ENCODE results near the gene CDC14A. TPM values are rescaled to one million over a fixed set of nuclear protein-coding genes. Genes with fewer than 3 reads are reported as not detected.

CDC14A gene
- total and polyA plus RNA-seq, 2 of the 8 experiments (the other 6 are each of a cell fraction or from before 2014, with no cell fraction given): 3.2 to 8.9 TPM

DNA sequence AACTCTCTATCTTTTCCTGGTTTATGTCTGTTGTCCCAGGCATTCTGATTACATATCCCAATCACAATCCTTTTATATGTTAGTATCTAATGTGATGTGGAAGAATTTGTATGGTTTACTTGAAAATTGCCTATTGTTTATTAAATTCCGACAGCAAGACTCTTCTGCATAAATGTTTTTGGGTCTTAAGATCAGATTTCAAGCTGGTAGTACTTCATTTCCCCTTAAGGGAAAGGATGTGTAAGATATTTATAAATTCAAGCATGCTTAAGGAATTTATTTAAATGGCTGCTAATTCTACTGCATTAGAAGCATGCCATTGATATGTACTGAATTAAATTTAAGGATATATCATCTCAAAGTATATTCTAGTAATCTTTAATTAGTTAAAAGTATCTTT, 165.2 kb downstream of the CDC14A start (continued):
- TF ChIP-seq, protein P1, sequence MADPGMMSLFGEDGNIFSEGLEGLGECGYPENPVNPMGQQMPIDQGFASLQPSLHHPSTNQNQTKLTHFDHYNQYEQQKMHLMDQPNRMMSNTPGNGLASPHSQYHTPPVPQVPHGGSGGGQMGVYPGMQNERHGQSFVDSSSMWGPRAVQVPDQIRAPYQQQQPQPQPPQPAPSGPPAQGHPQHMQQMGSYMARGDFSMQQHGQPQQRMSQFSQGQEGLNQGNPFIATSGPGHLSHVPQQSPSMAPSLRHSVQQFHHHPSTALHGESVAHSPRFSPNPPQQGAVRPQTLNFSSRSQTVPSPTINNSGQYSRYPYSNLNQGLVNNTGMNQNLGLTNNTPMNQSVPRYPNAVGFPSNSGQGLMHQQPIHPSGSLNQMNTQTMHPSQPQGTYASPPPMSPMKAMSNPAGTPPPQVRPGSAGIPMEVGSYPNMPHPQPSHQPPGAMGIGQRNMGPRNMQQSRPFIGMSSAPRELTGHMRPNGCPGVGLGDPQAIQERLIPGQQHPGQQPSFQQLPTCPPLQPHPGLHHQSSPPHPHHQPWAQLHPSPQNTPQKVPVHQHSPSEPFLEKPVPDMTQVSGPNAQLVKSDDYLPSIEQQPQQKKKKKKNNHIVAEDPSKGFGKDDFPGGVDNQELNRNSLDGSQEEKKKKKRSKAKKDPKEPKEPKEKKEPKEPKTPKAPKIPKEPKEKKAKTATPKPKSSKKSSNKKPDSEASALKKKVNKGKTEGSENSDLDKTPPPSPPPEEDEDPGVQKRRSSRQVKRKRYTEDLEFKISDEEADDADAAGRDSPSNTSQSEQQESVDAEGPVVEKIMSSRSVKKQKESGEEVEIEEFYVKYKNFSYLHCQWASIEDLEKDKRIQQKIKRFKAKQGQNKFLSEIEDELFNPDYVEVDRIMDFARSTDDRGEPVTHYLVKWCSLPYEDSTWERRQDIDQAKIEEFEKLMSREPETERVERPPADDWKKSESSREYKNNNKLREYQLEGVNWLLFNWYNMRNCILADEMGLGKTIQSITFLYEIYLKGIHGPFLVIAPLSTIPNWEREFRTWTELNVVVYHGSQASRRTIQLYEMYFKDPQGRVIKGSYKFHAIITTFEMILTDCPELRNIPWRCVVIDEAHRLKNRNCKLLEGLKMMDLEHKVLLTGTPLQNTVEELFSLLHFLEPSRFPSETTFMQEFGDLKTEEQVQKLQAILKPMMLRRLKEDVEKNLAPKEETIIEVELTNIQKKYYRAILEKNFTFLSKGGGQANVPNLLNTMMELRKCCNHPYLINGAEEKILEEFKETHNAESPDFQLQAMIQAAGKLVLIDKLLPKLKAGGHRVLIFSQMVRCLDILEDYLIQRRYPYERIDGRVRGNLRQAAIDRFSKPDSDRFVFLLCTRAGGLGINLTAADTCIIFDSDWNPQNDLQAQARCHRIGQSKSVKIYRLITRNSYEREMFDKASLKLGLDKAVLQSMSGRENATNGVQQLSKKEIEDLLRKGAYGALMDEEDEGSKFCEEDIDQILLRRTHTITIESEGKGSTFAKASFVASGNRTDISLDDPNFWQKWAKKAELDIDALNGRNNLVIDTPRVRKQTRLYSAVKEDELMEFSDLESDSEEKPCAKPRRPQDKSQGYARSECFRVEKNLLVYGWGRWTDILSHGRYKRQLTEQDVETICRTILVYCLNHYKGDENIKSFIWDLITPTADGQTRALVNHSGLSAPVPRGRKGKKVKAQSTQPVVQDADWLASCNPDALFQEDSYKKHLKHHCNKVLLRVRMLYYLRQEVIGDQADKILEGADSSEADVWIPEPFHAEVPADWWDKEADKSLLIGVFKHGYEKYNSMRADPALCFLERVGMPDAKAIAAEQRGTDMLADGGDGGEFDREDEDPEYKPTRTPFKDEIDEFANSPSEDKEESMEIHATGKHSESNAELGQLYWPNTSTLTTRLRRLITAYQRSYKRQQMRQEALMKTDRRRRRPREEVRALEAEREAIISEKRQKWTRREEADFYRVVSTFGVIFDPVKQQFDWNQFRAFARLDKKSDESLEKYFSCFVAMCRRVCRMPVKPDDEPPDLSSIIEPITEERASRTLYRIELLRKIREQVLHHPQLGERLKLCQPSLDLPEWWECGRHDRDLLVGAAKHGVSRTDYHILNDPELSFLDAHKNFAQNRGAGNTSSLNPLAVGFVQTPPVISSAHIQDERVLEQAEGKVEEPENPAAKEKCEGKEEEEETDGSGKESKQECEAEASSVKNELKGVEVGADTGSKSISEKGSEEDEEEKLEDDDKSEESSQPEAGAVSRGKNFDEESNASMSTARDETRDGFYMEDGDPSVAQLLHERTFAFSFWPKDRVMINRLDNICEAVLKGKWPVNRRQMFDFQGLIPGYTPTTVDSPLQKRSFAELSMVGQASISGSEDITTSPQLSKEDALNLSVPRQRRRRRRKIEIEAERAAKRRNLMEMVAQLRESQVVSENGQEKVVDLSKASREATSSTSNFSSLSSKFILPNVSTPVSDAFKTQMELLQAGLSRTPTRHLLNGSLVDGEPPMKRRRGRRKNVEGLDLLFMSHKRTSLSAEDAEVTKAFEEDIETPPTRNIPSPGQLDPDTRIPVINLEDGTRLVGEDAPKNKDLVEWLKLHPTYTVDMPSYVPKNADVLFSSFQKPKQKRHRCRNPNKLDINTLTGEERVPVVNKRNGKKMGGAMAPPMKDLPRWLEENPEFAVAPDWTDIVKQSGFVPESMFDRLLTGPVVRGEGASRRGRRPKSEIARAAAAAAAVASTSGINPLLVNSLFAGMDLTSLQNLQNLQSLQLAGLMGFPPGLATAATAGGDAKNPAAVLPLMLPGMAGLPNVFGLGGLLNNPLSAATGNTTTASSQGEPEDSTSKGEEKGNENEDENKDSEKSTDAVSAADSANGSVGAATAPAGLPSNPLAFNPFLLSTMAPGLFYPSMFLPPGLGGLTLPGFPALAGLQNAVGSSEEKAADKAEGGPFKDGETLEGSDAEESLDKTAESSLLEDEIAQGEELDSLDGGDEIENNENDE (IDR thresholded peaks at IDR 0.05; ENCODE audit: insufficient replicate concordance, low read length): no peak
- no peak for TF ChIP-seq BCL11A (IDR thresholded peaks at IDR 0.05; ENCODE audit: low read depth in 2 of 2, low read length in 2 of 2)
- no peak for TF ChIP-seq CTBP2 (IDR thresholded peaks at IDR 0.05; ENCODE audit: borderline replicate concordance, insufficient read depth, insufficient read length, low read length)

Measured in H1 (cell line).